GM19043 (cell line): ENCODE data around the gene MEF2B.

Experiments used
- ATAC-seq: cut with Tn5 transposase; IDR thresholded peaks from one replicate; pipeline ENCODE4 v1.9.1; 2021; ENCODE audit warnings: low read depth; ENCODE audit not compliant: unreplicated experiment

The MEF2B gene

GRCh38 chr19:19170053-19170872, at the start of gene MEF2B:
Gene MEF2B, minus strand, starts transcription at chr19:19170263. Its CDS starts 19,528 bp downstream, at chr19:19150735.
- ATAC-seq, result peak; percentile 85

- no peak for ATAC-seq
Observed at GRCh38 chr19:19218911-19219310, 48.8 kb upstream of the MEF2B start.

GRCh38 chr19:19217099-19217498, 47.0 kb upstream of the MEF2B start:
- no peak for ATAC-seq

- ATAC-seq, result no peak
Observed at GRCh38 chr19:19215792-19216191, 45.7 kb upstream of the MEF2B start.

GRCh38 chr19:19214892-19215291, 44.8 kb upstream of the MEF2B start:
- no peak for ATAC-seq

GRCh38 chr19:19214159-19214490, 44.1 kb upstream of the MEF2B start:
- no peak for ATAC-seq

- ATAC-seq, result no peak
Observed at GRCh38 chr19:19213426-19214158, 43.5 kb upstream of the MEF2B start.

GRCh38 chr19:19212916-19213315, 42.9 kb upstream of the MEF2B start:
- no peak for ATAC-seq

GRCh38 chr19:19211499-19212420, 41.7 kb upstream of the MEF2B start, which contains the start of gene NCAN:
Gene NCAN, plus strand, starts transcription at chr19:19211958. Its CDS starts 4,996 bp downstream, at chr19:19216954.
- ATAC-seq, result no peak

GRCh38 chr19:19209372-19209771, 39.3 kb upstream of the MEF2B start:
- no peak for ATAC-seq

GRCh38 chr19:19207637-19208572, 37.8 kb upstream of the MEF2B start:
- no peak for ATAC-seq

- ATAC-seq, result no peak
Observed at GRCh38 chr19:19206938-19207337, 36.9 kb upstream of the MEF2B start.

- ATAC-seq, result no peak
Observed at GRCh38 chr19:19205416-19206410, 35.6 kb upstream of the MEF2B start.

- no peak for ATAC-seq
Observed at GRCh38 chr19:19204181-19204580, 34.1 kb upstream of the MEF2B start.

- ATAC-seq, result no peak
Observed at GRCh38 chr19:19203012-19203856, 33.2 kb upstream of the MEF2B start, which contains the start of gene NR2C2AP. Gene NR2C2AP, minus strand, starts transcription at chr19:19203414. Its CDS starts 354 bp downstream, at chr19:19203060.

- ATAC-seq, result no peak
Observed at GRCh38 chr19:19202707-19203011, 32.6 kb upstream of the MEF2B start.

GRCh38 chr19:19201697-19202630, 31.9 kb upstream of the MEF2B start:
- no peak for ATAC-seq
